AG20443 (cell line): ENCODE data around the gene XAB2.
"Not testable (repeated sequence)": the region's sequence is repeated elsewhere in the genome, so short reads cannot be mapped to it uniquely, and the experiment has no call there.

Experiments
- DNase-seq: peaks from one replicate; pipeline ENCODE4 v3.0.0; 2012; ENCODE audit warnings: low spot score, mixed read lengths

Gene XAB2

GRCh38 chr19:7611541-7612279 lies 17.6 kb downstream of the XAB2 start:
- DNase-seq = no peak

DNA sequence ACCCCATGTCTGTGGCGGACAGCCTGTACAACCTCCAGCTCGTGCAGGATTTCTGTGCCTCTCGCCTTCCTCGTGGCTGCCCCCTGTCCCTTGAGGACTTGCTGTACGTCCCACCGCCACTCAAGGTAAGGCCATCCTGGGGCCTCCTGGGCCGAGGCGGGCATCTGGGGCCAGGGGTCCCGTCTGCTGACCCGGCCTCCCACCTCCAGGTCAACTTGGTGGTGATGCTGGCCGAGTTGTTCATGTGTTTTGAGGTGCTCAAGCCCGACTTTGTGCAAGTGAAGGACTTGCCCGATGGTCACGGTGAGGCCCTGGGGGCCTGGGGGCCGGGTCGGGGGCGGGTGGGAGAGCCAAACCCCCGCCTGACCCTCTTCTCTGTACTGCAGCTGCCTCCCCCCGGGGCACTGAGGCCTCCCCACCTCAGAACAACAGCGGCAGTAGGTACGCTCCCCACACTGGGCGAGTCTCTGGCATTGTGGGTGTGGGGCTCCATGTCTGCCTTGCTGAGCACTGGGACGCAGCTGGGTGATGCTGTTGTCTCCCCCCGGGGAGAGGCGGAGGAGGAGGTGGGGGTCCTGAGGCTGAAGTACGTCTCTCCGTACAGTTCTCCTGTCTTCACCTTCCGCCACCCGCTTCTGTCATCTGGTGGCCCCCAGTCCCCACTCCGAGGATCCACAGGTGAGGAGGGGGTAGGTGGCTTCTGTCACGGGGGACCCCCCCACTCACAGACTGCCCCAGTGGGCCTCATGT lies 18.7 kb downstream of the XAB2 start:
- no peak for DNase-seq

DNA sequence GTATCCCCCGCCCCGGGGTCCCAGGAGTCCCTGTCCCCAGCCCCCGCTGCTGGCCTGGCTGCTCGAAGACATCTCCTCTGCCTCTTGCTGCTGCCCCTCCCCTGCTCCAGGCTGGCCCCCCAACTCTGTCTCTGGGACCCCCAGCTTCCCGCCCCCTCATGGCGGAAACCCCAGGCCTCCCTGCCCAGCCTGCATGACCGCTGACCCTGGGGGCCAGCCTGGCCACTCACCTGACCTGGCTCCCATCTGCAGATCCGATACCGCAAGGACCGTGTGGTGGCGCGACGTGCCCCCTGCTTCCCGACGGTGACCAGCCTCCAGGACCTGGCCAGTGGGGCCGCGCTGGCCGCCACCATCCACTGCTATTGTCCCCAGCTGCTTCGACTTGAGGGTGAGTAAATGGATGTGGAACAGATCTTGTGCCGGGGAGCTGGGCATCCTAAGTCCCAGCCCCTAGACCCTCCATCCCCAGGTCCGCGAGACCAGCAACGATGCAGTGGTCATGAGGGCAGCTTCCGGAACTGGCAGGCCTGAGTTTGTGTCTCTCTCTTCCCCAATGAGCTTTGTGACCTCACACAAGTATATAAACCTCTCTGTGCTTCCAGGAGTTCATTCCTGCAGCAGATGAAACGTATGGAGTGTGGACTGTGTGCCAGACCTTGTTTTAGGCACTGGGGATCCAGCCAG lies 21.3 kb downstream of the XAB2 start:
- DNase-seq = no peak

GRCh38 chr19:7607212-7607873 lies 22.0 kb downstream of the XAB2 start:
- DNase-seq = no peak

DNA sequence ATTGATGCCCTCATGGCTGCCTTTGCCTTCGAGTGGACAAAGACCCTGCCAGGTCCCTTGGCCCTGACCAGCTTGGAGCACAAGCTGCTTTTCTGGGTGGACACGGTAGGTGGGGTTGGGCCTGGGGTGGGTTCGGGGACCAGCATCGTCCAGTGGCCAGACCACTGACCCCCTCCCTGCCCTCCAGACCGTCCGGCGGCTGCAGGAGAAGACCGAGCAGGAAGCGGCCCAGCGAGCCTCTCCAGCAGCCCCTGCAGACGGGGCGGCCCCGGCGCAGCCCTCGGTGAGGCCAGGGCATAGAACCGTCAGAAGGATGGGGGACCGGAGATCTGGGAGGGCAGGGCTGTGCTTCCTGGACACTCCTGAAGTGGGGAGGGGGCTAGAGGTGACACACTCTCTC lies 23.1 kb downstream of the XAB2 start:
- DNase-seq = no peak

- DNase-seq = no peak
Observed at GRCh38 chr19:7605490-7606222, 23.7 kb downstream of the XAB2 start.

GRCh38 chr19:7603919-7604318 lies 25.4 kb downstream of the XAB2 start:
- no peak for DNase-seq

DNA sequence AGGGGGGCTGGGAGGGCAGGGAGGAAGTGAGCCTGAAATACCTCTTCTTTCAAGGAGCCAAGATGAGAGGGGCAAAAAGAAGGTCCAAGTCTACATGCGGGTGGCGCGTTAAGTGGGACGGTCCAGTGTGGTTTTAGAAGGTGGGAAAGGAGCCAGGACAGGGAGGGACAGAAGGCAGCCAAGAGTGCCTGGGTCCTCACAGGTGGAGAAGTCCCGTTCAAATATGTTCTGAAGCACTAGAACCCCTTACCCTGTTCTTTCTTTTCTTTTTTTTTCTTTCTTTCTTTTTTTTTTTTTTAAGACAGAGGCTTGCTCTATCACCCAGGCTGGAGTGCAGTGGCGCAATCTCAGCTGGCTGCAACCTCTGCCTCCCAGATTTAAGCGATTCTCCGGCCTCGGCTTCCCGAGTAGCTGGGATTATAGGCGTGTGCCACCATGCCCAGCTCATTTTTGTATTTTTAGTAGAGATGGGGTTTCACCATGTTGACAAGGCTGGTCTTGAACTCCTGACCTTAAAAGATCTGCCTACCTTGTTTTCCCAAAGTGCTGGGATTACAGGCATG lies 26.3 kb downstream of the XAB2 start:
- no peak for DNase-seq

GRCh38 chr19:7602240-7602934 lies 27.0 kb downstream of the XAB2 start:
- DNase-seq = no peak

DNA sequence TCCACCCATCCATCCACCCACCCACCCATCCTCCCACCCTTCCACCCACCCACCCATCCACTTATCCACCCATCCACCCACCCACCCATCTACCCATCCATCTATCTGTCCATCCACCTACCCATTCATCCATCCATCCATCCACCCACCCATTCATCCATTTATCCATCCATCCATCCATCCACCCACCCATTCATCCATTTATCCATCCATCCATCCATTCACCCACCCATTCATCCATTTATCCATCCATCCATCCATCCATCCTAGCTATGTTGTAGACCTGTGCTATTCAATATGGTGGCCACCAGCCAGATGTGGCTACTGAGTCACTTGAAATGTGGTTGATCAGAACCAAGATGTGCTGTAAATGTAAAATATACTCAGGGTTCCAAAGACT lies 28.6 kb downstream of the XAB2 start:
- no peak for DNase-seq

- DNase-seq = no peak
Observed at GRCh38 chr19:7598180-7598579, 31.2 kb downstream of the XAB2 start.

DNA sequence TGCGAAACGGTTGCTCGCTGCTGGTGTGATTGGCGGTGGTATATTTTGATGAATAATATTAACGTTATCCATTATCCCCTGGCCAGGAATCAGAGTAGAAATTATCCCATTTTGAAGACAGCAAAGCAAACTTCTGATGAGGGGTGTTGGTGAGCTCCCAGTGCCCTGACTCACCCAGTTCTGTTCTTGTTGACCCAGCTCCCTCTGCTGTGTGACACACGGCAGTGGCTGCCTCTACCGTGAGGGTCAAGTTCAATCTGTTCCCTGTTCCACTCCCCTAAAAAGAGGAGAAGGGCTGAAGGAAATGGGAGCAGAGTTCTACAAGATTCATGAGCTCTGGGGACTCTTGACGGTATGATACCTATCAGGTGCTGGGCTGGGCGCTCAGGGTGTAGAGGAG lies 31.7 kb downstream of the XAB2 start:
- DNase-seq = no peak

DNA sequence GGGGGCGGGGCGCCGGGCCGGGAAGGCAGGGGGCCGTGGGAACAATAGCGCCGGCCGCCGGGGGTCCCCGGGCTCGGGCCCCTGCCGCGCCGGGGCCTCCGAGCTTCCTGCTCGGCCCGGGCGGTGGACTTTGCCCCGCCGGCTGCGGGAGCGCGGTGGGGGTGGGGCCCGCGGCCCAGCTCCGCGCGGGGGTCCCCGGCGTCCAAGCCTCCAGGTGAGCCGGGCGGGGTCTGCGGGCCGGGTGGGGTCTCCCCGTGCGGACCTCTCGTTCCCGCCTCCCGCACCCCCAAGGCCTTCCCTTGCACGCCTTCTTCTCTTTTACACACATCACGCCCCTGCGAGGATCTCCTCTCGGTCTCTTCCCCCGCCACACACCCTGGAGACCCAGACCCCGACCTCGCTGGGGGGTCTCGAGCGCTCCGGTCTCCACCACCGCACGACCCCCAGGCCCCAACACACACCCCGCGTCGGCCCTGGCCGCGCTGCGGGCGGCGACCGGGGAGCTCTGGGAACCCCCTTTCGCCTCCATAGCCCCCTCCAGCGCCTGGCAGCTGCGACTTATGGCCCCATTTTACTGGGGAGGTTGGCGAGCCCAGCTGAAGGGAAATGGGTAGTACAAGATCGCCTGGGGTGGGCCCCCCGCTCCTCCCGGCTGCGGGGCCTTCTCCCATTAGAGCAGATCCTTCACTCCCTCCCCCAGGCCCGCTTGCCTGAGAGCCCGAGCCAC lies 33.0 kb downstream of the XAB2 start:
- no peak for DNase-seq

DNA sequence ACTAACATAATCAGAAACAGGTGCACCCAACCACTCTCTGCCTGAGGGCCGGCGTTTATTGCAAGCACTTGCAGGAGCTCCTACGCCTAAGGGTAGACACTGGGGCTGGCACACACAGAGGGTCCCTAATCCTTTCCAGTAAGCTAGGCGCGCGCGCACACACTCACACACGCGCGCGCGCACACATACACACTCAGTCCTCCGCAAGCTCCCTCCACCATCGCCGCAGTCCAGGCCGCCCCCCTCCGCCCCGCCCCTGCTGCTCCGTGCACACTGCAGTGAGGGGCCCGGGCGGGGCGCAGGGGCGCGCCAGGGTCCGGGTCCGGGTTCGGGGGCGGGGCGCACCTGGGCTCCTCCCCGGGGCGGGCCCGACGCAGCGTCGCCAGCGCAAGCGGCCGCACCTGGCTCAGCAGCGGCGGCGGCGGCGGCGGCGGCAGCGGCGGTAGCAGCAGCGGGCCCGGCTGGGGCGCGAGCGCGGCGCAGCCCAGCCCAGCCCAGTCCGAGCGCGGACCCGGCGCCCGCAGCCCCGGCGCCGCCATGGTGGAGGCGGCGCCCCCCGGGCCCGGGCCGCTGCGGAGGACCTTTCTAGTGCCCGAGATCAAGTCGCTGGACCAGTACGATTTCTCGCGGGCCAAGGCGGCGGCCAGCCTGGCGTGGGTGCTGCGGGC lies 33.7 kb downstream of the XAB2 start, which contains the start of gene CAMSAP3:
Gene CAMSAP3 (plus strand): TSS at position 398 of the 668 bp plus-strand sequence. CDS start 140 bp downstream, at position 538.
- peak; percentile 39 for DNase-seq

DNA sequence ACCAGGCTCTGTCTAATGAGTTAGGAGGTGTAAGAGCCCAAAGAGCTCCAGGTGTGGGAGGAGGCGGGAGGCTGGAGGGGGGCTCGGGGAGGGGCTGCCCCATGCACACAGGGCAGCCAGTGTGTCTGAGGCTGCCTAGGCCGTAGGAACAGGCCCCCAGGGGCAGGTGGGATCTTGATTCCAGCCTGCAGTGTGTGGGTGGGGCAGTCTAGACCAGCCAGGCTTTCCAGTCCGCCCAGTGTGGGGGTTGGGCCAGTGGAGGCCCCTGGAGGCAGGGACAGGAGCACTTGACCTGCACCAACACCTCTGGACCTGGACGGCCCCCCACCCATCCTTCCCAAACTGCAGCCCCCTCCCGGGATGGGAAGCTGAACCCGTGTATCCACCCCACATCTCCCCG lies 39.1 kb downstream of the XAB2 start:
- DNase-seq = no peak

DNA sequence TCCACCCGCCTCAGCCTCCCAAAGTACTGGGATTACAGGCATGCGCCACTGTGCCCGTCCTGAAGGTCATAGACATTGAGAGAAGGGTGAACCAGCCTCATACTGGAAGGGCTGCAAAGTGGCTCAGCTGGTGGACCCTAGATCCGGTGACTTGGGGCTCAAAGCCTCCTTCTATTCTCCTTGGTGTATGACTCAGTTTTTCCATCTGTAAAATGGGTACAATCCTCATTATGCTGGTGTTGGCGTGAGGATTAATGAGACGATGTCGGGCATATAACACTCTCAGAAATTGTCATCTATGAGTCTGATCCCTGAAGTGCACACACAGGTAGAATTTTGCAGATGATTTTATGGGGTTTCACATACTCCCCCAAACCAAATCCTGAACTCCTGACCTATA lies 39.5 kb downstream of the XAB2 start:
- no peak for DNase-seq

DNA sequence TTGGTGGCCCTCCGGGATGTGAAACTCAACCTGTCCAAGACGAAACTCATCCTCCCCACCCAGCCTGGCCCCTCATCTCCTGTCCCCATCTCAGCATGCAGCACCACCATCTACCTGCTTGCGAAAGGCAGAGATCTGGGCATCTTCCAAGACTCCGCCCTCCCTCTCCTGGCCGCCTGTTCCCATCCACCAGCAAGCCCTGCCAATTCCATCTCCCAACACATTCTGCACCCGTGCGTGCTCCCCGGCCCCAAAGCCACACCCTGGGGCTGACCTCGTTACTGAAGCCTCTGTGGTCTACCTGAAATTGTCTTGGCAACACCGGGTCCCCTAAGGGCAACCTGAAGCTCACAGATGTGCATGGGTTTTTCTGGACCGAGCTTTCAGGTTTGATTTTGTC lies 46.9 kb downstream of the XAB2 start:
- no peak for DNase-seq

DNA sequence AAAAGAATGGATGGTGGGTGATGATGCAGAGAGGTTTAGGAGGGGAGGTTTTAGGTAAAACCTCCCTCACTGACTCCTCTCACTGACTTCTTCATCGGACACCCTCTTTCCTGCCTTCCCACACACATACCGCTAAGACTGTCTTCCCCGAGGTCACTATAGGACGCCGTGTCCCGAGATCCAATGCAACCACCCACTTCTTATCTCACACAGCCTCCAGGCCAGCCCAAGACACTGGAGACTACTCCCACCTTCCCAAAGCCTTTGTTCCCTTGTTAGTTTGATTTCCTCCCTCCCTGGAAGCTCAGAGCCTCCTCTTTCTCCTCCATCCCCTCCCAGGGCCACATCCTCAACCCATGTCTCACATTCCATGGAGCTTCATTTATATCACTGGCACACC lies 50.2 kb downstream of the XAB2 start:
- DNase-seq = no peak

DNA sequence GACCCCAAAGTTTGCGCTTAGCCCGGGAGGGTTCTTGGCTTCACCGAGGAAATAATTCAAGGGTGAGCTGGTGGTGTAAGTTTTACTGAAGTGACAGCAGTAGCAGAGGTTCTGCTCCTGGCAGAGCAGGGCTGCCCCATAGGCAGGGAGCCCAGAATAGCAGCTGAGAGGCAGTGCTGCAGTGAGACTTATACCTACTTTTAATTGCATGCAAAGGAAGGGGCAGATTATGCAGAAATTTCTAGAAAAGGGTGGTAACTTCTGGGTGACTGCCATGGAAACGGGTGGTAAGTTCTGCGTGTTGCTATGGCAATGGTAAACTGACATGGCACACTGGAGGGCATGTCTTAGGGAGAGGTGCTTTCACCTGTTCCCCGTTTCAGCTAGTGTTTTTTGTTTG lies 51.2 kb downstream of the XAB2 start:
- DNase-seq = no peak

DNA sequence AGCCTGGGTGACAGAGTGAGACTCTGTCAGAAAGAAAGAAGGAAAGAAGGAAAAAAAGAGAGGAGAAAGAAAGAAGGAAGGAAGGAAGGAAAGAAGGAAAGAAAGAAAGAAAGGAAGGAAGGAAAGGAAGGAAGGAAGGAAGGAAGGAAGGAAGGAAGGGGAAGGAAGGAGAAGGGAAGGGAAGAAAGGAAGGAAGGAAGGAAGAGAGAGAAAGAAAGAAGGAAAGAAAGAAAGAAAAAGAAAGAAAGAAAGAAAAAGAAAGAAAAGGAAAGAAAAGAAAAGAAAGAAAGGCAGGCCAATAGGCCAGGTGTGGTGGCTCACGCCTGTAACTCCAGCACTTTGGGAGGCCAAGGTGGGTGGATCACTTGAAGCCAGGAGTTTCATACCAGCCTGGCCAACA lies 51.9 kb downstream of the XAB2 start:
- not testable (repeated sequence) for DNase-seq
